ENCODE data around the gene CCDC3.

Gene CCDC3

DNA sequence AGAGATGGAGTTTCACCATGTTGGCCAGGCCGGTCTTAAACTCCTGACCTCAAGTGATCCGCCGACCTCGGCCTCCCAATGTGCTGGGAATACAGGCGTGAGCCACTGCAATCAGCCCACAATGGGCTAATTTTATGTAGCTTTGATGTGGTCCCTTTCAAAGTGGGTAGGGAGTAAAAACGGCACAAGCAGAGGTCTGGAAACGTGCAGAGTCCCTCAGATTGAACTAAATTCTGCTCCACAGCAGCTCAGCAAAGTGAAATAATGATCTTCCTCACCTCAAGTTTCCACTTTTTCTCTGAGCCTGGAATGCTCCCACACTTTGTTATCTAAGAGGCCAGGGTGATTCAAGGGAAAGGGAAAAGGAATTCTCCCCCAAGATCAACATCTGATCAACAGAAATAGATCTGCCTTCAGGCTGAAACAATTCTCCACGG is 6.1 kb downstream of the CCDC3 start:
- no peak overlapping the region for H3K4me3 ChIP-seq (ENCODE audit: low read length)
- H3K4me1 ChIP-seq (ENCODE audit: low read length), result no peaks in the 10 kb centered on the region
- no peaks in the 10 kb centered on the region for H3K79me2 ChIP-seq (ENCODE audit: low read length)
- H4K20me1 ChIP-seq (ENCODE audit: insufficient read depth, low read length), result no peaks in the 10 kb centered on the region
- H3K9me3 ChIP-seq (replicated peaks; ENCODE audit: insufficient read depth, low read length), result no peaks in the 10 kb centered on the region
- H3K9me2 ChIP-seq (replicated peaks; ENCODE audit: insufficient read depth, low read length), result no peaks in the 10 kb centered on the region
- no peak overlapping the region for H2AFZ ChIP-seq (ENCODE audit: low read length)
- H3K36me3 ChIP-seq (replicated peaks; ENCODE audit: insufficient read depth, low read length), result no peaks in the 10 kb centered on the region
- no peak overlapping the region for H3K4me2 ChIP-seq (ENCODE audit: low read depth, low read length)
- H3K27ac ChIP-seq (ENCODE audit: low read length), result no peak overlapping the region
- no peak for DNase-seq
- no peaks in the 10 kb centered on the region for H3F3A ChIP-seq (ENCODE audit: insufficient read depth, low read length)
- H3K27me3 ChIP-seq (replicated peaks; ENCODE audit: insufficient read depth, low read length), result no peaks in the 10 kb centered on the region
- H3K9ac ChIP-seq (ENCODE audit: low read length), result no peak overlapping the region
- no peak for TF ChIP-seq EZH2 (optimal IDR thresholded peaks at IDR 0.05; ENCODE audit: low read depth, low read length)
- TF ChIP-seq, protein P1, sequence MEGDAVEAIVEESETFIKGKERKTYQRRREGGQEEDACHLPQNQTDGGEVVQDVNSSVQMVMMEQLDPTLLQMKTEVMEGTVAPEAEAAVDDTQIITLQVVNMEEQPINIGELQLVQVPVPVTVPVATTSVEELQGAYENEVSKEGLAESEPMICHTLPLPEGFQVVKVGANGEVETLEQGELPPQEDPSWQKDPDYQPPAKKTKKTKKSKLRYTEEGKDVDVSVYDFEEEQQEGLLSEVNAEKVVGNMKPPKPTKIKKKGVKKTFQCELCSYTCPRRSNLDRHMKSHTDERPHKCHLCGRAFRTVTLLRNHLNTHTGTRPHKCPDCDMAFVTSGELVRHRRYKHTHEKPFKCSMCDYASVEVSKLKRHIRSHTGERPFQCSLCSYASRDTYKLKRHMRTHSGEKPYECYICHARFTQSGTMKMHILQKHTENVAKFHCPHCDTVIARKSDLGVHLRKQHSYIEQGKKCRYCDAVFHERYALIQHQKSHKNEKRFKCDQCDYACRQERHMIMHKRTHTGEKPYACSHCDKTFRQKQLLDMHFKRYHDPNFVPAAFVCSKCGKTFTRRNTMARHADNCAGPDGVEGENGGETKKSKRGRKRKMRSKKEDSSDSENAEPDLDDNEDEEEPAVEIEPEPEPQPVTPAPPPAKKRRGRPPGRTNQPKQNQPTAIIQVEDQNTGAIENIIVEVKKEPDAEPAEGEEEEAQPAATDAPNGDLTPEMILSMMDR (IDR thresholded peaks at IDR 0.05; ENCODE audit: low read length), result no peak
- no peak for TF ChIP-seq EZH2phosphoT487 (IDR thresholded peaks at IDR 0.05; ENCODE audit: low read length)

DNA sequence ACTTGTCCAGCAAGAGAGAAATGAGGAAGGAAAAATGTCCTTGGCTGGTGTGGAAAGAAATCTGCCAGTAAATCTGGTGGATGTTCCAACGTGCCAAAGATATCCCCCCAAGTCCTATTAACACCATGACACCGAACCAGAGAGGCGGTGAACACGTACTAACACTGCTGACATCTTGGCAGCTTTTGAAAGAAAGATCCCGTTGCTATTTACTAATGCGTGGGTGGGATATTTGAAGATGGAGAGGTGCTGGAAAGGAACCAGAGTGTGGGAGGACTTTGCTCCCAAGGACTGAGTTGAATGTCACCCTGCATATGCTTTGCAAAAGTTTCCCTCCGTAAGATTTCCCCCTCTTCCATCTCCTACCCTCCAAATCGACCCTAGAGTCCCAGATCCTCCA is 7.9 kb downstream of the CCDC3 start:
- Histone ChIP-seq H3F3A (ENCODE audit: insufficient read depth, low read length) (no peaks in the 10 kb centered on the region), H3K9ac (ENCODE audit: low read length) (no peak overlapping the region), H3K27me3 (replicated peaks; ENCODE audit: insufficient read depth, low read length) (no peaks in the 10 kb centered on the region), H2AFZ (ENCODE audit: low read length) (no peak overlapping the region), H3K4me2 (ENCODE audit: low read depth, low read length) (no peak overlapping the region), H3K79me2 (ENCODE audit: low read length) (no peaks in the 10 kb centered on the region), H3K9me2 (replicated peaks; ENCODE audit: insufficient read depth, low read length) (no peaks in the 10 kb centered on the region), H3K9me3 (replicated peaks; ENCODE audit: insufficient read depth, low read length) (no peaks in the 10 kb centered on the region), H3K27ac (ENCODE audit: low read length) (no peak overlapping the region), H4K20me1 (ENCODE audit: insufficient read depth, low read length) (no peaks in the 10 kb centered on the region), H3K4me1 (ENCODE audit: low read length) (no peaks in the 10 kb centered on the region), H3K36me3 (replicated peaks; ENCODE audit: insufficient read depth, low read length) (no peaks in the 10 kb centered on the region), H3K4me3 (ENCODE audit: low read length) (no peak overlapping the region)
- DNase-seq, result no peak
- TF ChIP-seq, protein P1 (IDR thresholded peaks at IDR 0.05; ENCODE audit: low read length), result no peak
- no peak for TF ChIP-seq EZH2phosphoT487 (IDR thresholded peaks at IDR 0.05; ENCODE audit: low read length)
- TF ChIP-seq EZH2 (optimal IDR thresholded peaks at IDR 0.05; ENCODE audit: low read depth, low read length), result no peak

DNA sequence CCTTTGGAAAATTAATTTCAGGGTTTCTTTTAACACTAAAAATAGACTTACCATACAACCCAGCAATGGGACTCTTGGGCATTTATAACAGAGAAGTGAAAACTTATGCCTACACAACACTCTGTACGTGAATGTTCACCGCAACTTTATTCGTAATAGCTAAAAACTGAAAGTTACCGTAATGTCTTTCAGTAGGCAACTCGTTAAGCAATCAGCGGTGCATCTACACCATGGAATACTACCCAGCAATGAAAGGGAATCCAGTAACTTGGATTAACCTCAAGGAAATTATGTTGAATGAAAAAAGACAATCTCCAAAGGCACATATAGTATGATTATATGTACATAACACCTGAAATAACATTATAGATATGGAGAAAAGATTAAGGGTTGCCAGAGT is 16.2 kb downstream of the CCDC3 start:
- H2AFZ ChIP-seq (ENCODE audit: low read length), result no peak overlapping the region
- H3F3A ChIP-seq (ENCODE audit: insufficient read depth, low read length), result no peaks in the 10 kb centered on the region
- TF ChIP-seq, protein P1 (IDR thresholded peaks at IDR 0.05; ENCODE audit: low read length), result no peak
- TF ChIP-seq EZH2 (optimal IDR thresholded peaks at IDR 0.05; ENCODE audit: low read depth, low read length), result no peak

More for the DNA sequence above, 16.2 kb downstream of the CCDC3 start:
- H3K79me2 ChIP-seq (ENCODE audit: low read length), result no peaks in the 10 kb centered on the region
- H3K4me3 ChIP-seq (ENCODE audit: low read length), result no peak overlapping the region
- H3K4me2 ChIP-seq (ENCODE audit: low read depth, low read length), result no peak overlapping the region
- no peaks in the 10 kb centered on the region for H4K20me1 ChIP-seq (ENCODE audit: insufficient read depth, low read length)
- H3K27me3 ChIP-seq (replicated peaks; ENCODE audit: insufficient read depth, low read length), result no peaks in the 10 kb centered on the region
- H3K9me3 ChIP-seq (replicated peaks; ENCODE audit: insufficient read depth, low read length), result no peaks in the 10 kb centered on the region
- H3K9ac ChIP-seq (ENCODE audit: low read length), result no peak overlapping the region
- H3K9me2 ChIP-seq (replicated peaks; ENCODE audit: insufficient read depth, low read length), result no peaks in the 10 kb centered on the region; the same call in 1 of the 2 replicates
- DNase-seq, result no peak
- H3K36me3 ChIP-seq (replicated peaks; ENCODE audit: insufficient read depth, low read length), result no peaks in the 10 kb centered on the region
- H3K4me1 ChIP-seq (ENCODE audit: low read length), result no peaks in the 10 kb centered on the region
- H3K27ac ChIP-seq (ENCODE audit: low read length), result no peak overlapping the region
